NCI-H82 treated with DMSO at 0.1 percent for 48 hours (cell line): ENCODE results near the gene GRM4.
A peak's percentile ranks its signal among the peaks of the same experiment; 100 is the strongest.

ENCODE experiments used
- DNase-seq: peaks from one replicate; lab custom pipeline; 2025; ENCODE audit not compliant: unreplicated experiment; lab: John Stamatoyannopoulos, UW

The GRM4 gene

DNA sequence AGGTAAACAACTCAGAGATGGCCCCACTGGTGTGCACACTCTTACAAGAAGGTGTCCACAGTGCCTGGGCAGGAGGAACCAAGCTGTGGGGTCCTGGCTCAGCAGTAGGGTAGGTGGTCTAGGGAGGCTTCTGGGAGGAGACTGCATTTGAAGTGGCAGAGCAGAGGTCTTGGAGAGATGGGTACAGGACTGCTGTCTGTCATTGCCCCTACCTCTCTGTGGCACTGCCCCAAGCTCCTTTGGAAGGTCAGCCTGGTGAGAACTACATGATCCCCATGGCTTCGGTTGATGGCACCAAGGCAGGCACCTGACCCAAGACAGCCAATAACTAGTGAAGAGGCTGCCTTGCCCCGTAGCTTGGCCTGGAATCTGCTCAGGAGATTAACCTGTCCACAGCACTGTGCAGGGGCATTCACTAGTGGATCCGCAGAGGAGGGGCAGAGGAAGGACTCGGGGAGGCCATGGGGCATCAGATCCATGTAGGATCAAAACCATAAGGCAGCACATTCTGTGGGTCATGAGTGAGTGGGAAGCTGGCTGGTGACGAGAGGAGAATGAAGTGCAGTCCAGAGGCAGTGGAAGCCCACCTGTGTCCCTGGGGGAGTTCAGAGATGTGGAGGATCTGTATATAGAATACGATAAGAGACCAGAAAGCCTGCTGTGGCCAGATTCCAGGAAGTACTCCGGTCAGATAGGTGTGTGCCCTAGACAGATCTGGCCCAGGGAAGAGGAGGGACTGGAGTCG, 162.0 kb downstream of the GRM4 start:
- no peak for DNase-seq

DNA sequence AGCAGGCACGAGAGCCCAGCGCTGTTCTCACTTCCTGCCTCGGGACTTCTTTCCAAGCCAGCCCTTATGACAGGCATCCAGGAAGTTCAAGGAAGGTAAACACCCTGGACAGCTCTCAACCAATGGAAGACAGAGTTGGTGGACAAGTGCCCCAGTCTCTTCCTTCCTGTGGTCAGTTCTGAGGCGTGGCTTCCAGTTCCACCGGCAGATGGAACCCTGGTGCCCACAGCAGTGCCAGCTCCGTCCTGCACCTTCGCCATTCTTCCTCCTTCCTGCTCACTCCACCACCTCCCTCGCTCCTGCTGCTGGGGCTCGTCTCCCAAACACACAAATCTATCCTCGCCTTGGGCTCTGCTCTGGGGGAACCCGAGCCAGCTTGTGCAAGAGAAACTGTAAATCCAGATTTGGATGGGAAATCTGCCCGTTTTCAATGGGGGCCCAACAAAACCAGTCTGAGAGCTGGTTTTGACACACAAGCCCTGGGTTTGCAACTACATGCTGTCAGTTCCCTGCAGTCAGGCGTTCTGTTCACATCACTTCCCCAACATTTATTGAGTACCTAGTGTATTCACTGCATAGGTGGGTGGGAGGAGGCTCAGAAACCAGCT, 162.7 kb downstream of the GRM4 start:
- DNase-seq, result no peak

DNA sequence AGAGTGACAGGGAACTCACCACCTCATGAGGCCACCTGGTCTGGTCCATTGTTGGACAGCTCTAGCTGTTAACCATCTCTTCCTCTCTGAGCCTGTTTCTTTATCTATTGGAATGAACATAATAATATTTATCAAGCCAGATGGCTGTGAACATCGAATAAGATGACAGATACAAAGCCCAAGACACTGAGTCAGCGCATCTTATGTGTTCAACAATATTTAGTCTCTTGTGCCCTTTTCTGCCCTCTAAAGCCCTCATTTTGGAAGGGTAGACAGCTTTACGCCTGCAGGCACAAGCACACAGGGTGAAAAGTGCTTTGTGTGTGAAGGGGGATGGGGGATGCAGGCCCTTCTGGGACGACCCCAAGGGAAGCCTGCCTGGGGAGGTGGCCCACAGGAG, 164.0 kb downstream of the GRM4 start:
- DNase-seq, result no peak

DNA sequence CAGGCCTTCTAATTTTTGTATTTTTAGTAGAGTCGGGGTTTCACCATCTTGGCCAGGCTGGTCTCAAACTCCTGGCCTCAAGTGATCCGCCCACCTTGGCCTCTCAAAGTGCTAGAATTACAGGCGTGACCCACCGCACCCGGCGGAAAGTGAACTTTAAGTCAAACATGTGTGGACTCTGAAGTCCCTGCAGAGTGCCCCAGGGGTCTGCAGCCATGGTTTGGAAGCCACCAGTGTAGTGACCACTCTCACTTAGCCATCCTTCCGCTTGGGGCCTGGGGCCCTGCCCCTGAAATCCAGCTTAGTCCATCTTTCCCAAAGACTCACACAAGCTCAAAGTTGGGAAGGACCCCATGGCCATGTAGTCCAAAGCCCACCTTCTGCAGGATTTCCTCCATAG, 164.5 kb downstream of the GRM4 start:
- no peak for DNase-seq

DNA sequence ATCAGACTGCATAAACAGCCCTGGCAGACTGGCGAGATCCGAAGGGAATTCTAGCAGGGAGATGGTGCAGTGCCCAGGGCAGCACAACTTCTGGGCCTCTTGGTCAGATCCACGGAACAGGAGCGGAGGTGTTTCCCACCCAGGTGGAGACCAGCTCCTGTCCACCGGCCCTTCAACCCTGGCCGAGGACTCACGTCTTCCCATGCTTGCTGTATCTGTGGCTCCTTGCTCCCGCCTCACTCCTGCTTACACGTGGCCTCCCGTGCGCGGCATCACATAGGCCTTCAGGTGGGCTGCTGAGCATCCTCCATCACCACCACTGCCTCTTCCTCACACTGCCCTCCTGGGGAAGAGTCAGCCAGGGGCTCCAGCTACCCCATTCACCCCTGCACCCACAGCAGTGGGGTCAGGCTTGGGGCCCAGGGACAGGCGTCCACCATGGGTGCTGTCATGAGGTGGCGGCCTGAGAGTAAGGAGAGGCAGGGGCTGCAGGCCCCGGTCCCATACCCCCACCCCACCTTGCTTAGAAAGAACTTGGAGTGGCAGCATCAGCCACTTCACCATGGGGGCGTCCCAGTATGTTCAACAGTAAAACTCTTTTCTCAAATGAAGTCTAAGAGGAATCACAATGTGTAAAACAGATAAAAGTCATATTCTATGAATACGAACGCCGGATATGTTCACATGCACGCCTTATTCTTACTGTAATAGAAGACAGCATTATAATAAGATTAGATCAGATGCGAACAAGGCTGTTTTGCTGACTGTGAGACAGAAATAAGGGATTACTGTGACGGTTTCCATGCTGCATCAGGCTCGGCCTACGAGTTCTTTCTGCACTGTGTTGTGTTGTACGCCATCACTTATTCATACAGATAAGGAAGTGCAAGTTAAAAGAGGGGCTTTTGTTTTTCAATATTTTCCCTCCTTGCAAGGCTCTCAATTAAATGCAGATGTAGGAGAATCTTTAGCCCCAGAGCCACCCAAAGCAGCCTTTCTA, 165.4 kb downstream of the GRM4 start:
- DNase-seq, result peak; percentile 51

DNA sequence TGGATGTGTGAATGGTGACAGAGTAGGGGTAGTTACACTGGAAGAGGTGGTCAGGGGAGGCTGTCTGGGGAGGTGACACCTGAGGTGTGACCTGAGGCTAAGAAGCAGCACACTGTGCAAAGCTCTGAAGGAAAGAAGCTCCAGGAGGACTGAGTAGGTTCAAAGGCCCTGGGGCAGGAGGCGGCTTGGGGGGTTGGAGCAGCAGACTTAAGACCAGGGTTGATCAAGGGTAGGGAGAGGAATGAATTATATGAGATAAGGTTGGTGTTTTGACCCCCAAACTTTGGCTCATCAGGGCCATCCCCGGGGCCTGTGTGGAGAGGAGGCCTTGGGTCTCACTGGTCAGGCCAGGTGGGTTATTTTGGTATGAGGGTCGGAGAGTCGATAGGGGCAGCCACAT, 166.1 kb downstream of the GRM4 start:
- no peak for DNase-seq

DNA sequence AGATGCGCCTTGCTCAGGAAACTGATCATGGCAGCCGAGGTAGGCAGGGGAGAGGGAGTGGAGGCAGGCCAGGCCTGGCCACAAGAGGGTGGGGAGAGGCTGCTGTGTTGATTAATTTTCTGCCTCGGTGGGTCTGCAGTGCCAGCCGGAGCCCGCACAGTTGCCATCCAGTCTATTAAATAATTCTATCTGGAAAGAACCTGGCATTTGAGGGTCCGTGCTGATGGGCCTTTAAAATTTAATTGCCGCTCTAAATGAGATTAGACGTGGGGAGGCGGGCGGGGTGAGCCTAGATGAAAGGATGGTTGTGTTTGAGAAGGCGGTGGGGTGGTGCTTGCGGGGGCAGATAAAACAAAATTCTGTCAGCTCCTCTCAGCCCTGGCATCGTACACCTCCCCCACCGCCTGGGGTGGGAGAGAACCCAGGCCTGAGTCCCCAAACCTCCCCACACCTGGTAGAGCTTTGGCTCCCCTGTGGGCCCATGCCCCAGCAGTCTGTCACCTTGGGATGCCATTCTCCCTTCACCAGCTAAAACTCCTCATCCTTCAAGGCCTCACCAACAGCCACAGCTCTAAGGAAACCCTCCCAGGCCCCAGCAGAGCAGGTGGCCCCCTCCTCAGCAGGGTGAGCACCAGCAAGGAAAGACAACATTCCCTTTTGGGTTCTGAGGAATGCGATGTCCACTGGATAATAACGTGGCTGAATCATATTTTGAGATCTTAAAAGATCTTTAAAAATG, 167.3 kb downstream of the GRM4 start:
- peak; percentile 39 for DNase-seq

DNA sequence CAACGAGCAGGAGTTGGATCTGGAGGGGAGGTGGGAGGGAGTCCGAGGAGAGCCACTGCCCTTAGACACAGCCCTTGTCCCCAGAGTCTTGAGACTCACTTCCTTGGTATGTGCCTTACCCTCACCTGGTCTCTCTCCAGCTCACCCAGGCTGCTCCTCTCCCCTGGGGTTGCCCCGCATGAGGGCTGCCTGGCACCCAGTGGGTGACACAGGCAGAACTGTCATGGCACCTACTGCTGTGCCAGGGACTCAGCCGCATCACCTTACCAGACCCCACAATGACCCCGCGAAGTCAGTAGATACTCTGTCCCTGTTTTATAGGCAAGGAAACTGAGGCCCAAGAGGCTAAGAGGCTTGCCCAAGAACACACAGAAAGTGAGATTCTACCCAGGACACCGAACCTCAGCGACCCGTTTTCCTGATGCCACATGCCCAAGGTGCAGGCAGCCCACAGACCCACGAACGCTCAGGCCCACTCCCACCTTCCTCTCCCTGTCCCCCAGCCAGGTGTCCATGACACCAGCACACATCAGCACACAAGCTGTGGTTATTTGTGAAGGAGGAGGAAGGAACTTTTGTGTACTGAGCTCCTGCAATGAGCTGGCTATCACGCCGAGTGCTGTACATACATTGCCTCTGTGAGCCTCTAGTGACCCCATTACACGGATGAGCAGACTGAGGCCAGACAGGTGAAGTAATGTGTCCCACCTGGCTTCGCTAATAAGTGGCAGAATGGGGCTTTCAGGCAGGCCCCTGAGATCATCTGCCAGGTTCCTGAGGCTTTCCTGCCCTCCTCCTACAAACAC, 168.1 kb downstream of the GRM4 start:
- DNase-seq, result no peak

DNA sequence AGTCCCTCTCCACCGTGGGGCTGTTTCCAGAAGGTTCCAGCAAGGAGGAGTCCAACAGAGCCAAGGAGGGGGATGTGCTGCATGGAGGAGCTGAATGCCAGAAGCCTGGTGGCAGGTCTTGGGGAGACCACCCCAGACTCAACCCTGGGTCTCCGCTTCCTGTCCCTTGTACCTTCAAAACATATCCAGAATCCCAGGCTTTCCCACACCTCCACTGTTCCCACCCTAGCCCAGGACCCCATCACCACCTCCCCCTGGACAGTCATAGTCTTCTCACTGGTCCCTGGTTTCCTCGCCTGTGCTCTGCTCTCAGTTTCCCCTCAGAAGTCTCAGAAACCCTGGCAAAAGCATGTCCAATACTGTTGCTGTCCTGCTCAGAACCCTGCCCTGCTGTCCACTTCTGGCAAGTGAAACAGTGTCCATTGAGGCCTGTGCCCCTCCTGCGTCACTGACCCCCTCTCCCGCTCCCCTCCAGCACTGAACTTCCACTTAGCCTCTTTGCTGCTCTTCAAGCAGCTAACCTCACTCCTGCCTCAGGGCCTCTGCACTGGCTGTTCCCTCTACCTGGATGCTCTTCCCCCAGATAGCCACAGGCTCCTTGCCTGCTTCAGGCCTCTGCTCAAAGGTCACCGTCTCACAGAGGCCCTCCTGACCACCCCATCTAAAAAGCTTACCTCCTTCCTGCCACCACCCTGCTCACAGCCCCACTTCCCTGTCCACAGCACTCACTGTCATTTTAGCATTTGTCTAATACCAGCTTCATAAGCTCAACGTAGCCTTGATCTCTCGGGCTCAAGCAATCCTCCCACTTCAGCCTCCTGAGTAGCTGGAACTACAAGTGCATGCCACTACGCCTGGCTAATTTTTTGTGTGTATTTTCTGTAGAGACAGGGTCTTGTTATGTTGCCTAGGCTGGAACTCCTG, 169.2 kb downstream of the GRM4 start:
- no peak for DNase-seq

DNA sequence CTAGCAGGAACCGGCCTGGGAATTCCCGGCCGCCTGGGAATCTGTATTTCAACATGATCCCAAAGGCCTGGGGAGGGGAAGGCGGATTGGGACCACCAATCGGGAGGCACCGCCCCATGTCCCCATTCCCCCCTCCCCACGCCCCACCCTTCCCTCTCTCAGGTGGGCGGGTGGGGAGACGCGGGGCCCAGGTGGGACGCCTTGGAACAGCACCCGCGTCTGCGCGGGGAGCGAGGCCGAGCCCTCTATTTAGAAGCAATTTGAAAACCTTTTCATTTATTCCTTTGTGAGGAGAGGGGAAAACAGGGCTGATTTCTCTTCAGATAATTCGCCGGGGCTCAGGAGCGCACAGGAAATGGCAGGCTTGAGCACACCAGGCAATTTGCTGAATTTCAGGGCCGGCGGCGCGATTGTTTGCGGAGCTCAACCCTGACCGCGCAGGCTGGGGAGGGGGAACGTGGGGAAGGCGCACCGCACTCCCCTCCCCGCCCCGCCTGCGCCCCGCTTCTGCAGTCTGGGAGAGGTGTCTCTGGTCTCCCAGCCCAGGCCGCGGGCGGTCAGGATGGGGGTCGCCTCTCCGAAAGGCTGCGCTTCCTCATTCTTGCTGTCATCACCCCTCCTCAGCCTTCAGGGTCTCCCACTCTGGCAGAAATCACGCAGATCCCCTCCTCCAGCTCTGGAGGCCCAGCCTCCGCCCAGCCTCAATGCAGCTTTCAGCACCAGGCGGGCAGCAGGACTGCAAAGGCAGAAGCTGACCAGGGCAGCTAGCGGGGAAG, 170.0 kb downstream of the GRM4 start:
- no peak for DNase-seq

DNA sequence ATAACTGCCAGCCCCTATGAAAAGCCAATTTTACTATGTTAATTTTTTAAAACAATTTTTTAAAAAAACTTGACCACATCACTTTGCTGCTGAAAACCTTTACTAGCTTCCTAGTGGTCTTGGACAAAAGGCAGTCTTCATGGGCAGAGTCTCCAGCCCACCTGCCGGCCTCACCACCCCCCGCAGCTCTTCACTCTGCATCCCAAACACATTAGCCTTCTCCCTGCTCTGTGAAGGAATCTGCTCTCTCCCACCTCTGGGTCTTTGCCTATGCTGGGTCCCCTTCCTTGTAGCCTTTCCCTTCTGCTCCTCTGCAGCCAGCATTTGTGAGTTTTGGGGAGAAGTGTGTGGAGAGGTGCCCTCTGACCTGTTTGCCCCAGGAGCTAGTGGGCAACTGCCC, 171.4 kb downstream of the GRM4 start:
- no peak for DNase-seq

DNA sequence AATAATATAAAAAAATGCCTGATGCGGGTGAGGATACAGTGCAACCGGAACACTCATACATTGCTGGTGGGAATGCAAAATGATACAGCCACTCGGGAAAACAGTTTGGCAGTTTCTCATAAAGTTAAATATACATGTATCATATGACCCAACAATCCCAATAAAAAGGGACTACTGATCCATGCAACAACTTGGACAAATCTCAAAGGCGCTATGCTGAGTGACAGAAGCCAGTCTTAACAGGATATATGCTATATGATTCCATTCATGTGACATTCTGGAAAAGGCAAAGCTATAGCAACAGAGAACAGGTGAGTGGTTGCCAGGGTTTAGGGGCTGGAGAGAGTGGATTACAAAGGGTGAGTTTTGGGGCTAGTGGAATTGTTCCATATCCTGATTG, 171.9 kb downstream of the GRM4 start:
- DNase-seq, result no peak

DNA sequence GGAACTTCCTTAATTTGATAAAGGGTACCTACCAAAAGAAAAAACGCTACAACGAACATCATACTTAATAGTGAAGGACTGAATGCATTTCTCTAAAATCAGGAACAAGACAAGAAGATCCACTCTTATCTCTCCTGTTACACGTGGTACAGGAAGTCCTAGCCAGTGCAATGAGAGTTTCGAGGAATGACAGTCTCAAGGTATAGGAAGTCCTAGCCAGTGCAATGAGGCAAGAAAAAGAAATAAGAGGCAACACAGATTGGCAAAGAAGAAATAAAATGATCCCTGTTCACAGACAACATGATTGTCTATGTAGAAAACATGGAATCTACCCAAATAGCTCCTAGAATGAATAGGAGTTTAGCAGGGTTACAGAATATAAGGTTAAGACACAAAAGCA, 174.3 kb downstream of the GRM4 start:
- no peak for DNase-seq
